Adrenal gland (tissue), 5 donors: ENCODE measurements around the gene LSAMP.

Experiments
- CTCF ChIP-seq, 6 experiments: fragments of 450-650 bp in 4 of 6; fragments of 200-600 bp in 2 of 6; sonication (generic) in 1 of 6; IDR thresholded peaks; 1 replicate in 5 of 6; 2 replicates in 1 of 6; pipeline versions ENCODE4 v1.5.1 to v1.8.0; 2016 to 2021; ENCODE audit warnings: antibody characterized with exemption in 6 of 6, mild to moderate bottlenecking in 2 of 6, moderate library complexity in 1 of 6
- POLR2A ChIP-seq, 2 donors: fragments of 450-650 bp; IDR thresholded peaks; one replicate each; pipeline ENCODE4 v1.6.1; 2017; ENCODE audit warnings: antibody characterized with exemption in 2 of 2, mild to moderate bottlenecking in 2 of 2, moderate library complexity in 1 of 2
- donor health status: DM: no; HTN: no; CAD: no.

- no peak for TF ChIP-seq CTCF (IDR thresholded peaks at IDR 0.05)
- TF ChIP-seq POLR2A (IDR thresholded peaks at IDR 0.05) = no peak
Measured at GRCh38 chr3:116102037-116102436, 343.2 kb downstream of the LSAMP start.
